ENCODE measurements around the gene PGLYRP4. TPM values are rescaled to one million over a fixed set of nuclear protein-coding genes. Genes with fewer than 3 reads are reported as not detected.

Gene PGLYRP4
- total and polyA plus RNA-seq, 11 donors, result not detected

GRCh38 chr1:153396461-153396860, 47.8 kb upstream of the PGLYRP4 start:
- intact Hi-C loops (cut with DNase I), result no loop called here
- H3K27ac ChIP-seq, result no peak overlapping the region
- TF ChIP-seq POLR2A (IDR thresholded peaks at IDR 0.05), result no peak
- no peak for TF ChIP-seq CTCF (IDR thresholded peaks at IDR 0.05)
- WGBS, 4 donors, result 78 to 85% (median 84%) methylated on average over 6 of the region's 6 CpGs
- no peaks in the 10 kb centered on the region for H3K9me3 ChIP-seq
- H3K36me3 ChIP-seq, result no peaks in the 10 kb centered on the region
- peaks cover 0 to 10% (median 0%) of the 10 kb centered on the region in 9 donors for H3K27me3 ChIP-seq
- DNase-seq, result no peak
- no peak for ATAC-seq
- H3K4me3 ChIP-seq, result no peak overlapping the region
- H3K4me1 ChIP-seq, result peaks cover 0 to 9% (median 0%) of the 10 kb centered on the region in 12 donors

GRCh38 chr1:153395776-153396175, 47.1 kb upstream of the PGLYRP4 start:
- Histone ChIP-seq H3K9me3 (no peaks in the 10 kb centered on the region), H3K4me1 (peaks cover 0 to 14% (median 0%) of the 10 kb centered on the region in 12 donors), H3K27ac (no peak overlapping the region), H3K36me3 (no peaks in the 10 kb centered on the region), H3K4me3 (no peak overlapping the region), H3K27me3 (peaks cover 0 to 10% (median 0%) of the 10 kb centered on the region in 9 donors)
- intact Hi-C loops (cut with DNase I), result no loop called here
- ATAC-seq (no peak), DNase-seq (no peak)
- TF ChIP-seq POLR2A (IDR thresholded peaks at IDR 0.05), result no peak
- no peak for TF ChIP-seq CTCF (IDR thresholded peaks at IDR 0.05)
- WGBS, 4 donors, result 74 to 82% (median 78%) methylated on average over 6 of the region's 6 CpGs

GRCh38 chr1:153395136-153395685, 46.6 kb upstream of the PGLYRP4 start:
- Histone ChIP-seq H3K27me3 (peaks cover 0 to 10% (median 0%) of the 10 kb centered on the region in 9 donors), H3K4me1 (peaks cover 0 to 16% (median 0%) of the 10 kb centered on the region in 12 donors), H3K36me3 (no peaks in the 10 kb centered on the region), H3K27ac (no peak overlapping the region), H3K9me3 (no peaks in the 10 kb centered on the region), H3K4me3 (no peak overlapping the region)
- DNase-seq, result peak in 1 of 5 donors; percentile 43
- ATAC-seq, result peak in 3 of 4 donors; percentile 29 to 54 (median 35)
- TF ChIP-seq CTCF (IDR thresholded peaks at IDR 0.05) (no peak), POLR2A (IDR thresholded peaks at IDR 0.05) (no peak)
- intact Hi-C loops (cut with DNase I), result no loop called here
- WGBS, 4 donors, result 71 to 79% (median 73%) methylated on average over 7 of the region's 7 CpGs

GRCh38 chr1:153394391-153394790, 45.8 kb upstream of the PGLYRP4 start:
- WGBS, 4 donors, result 65 to 91% (median 77%) methylated on average over 5 of the region's 5 CpGs
- intact Hi-C loops (cut with DNase I), result no loop called here
- no peak overlapping the region for H3K4me3 ChIP-seq
- H3K4me1 ChIP-seq, result peaks cover 0 to 22% (median 0%) of the 10 kb centered on the region in 12 donors
- no peak overlapping the region for H3K27ac ChIP-seq
- ATAC-seq (no peak), DNase-seq (no peak)
- H3K27me3 ChIP-seq, result peaks cover 0 to 10% (median 0%) of the 10 kb centered on the region in 9 donors
- H3K36me3 ChIP-seq, result no peaks in the 10 kb centered on the region
- no peaks in the 10 kb centered on the region for H3K9me3 ChIP-seq
- TF ChIP-seq CTCF (IDR thresholded peaks at IDR 0.05) (no peak), POLR2A (IDR thresholded peaks at IDR 0.05) (no peak)

Data from heart left ventricle (tissue), 16 donors.